ENCODE measurements around the gene PTPRC.

The PTPRC gene

GRCh38 chr1:198601936-198602889, 36.6 kb upstream of the PTPRC start:
- Histone ChIP-seq H4K20me1 (no peaks in the 10 kb centered on the region), H3K4me1 (peaks cover 38 to 58% (median 52%) of the 10 kb centered on the region in 10 experiments), H3K36me3 (no peaks in the 10 kb centered on the region; a peak in 1 of 22 replicates), H3K27ac (no peak overlapping the region), H3K9me3 (replicated peaks in 1 of 11) (peaks cover 6 to 26% (median 18%) of the 10 kb centered on the region in 11 experiments; a peak in 15 of 22 replicates), H3K9ac (no peak overlapping the region), H3K27me3 (no peaks in the 10 kb centered on the region), H3K4me3 (no peak overlapping the region), H3K4me2 (peak overlapping the region in 3 of 11 experiments; percentile 4 to 17 (median 11); a peak in 3 of 22 replicates)
- TF ChIP-seq Cebpa-rat (IDR thresholded peaks at IDR 0.05): no peak

GRCh38 chr1:198604975-198605374, 33.9 kb upstream of the PTPRC start:
- Histone ChIP-seq H3K4me2 (peak overlapping the region in 8 of 11 experiments; percentile 40 to 68 (median 51); a peak in 12 of 22 replicates), H4K20me1 (no peaks in the 10 kb centered on the region), H3K4me3 (no peak overlapping the region), H3K36me3 (no peaks in the 10 kb centered on the region; a peak in 1 of 22 replicates), H3K27me3 (no peaks in the 10 kb centered on the region), H3K9me3 (replicated peaks in 1 of 11) (peaks cover 6 to 23% (median 18%) of the 10 kb centered on the region in 11 experiments; a peak in 15 of 22 replicates), H3K9ac (no peak overlapping the region), H3K4me1 (peaks cover 16 to 32% (median 26%) of the 10 kb centered on the region in 10 experiments), H3K27ac (0 out of 22 replicates have a peak overlapping the region, but pooled peaks of 1 of the 11 experiments have one; percentile 6)
- TF ChIP-seq Cebpa-rat (IDR thresholded peaks at IDR 0.05): no peak

GRCh38 chr1:198605406-198605805, 33.4 kb upstream of the PTPRC start:
- TF ChIP-seq Cebpa-rat (IDR thresholded peaks at IDR 0.05): no peak
- peaks cover 16 to 28% (median 22%) of the 10 kb centered on the region in 10 experiments for H3K4me1 ChIP-seq
- H3K4me3 ChIP-seq: no peak overlapping the region
- no peaks in the 10 kb centered on the region for H3K27me3 ChIP-seq
- H4K20me1 ChIP-seq: no peaks in the 10 kb centered on the region
- no peak overlapping the region for H3K9ac ChIP-seq
- H3K36me3 ChIP-seq: no peaks in the 10 kb centered on the region; a peak in 1 of 22 replicates
- 0 out of 22 replicates have a peak overlapping the region, but pooled peaks of 1 of the 11 experiments have one; percentile 6 for H3K27ac ChIP-seq
- H3K4me2 ChIP-seq: peak overlapping the region in 9 of 11 experiments; percentile 13 to 68 (median 49); a peak in 17 of 22 replicates
- H3K9me3 ChIP-seq (replicated peaks in 1 of 11): peaks cover 6 to 21% (median 14%) of the 10 kb centered on the region in 11 experiments; a peak in 15 of 22 replicates

- H3K4me2 ChIP-seq: peak overlapping the region in 9 of 11 experiments; percentile 13 to 68 (median 49); a peak in 15 of 22 replicates
Observed at GRCh38 chr1:198606020-198606438, 32.8 kb upstream of the PTPRC start.

GRCh38 chr1:198607714-198608113, 31.1 kb upstream of the PTPRC start:
- TF ChIP-seq Cebpa-rat (IDR thresholded peaks at IDR 0.05): no peak
- Histone ChIP-seq H3K4me2 (no peak overlapping the region), H3K9ac (no peak overlapping the region), H3K27me3 (no peaks in the 10 kb centered on the region), H3K4me1 (peaks cover 9 to 19% (median 15%) of the 10 kb centered on the region in 10 experiments; a peak in 19 of 20 replicates), H3K9me3 (replicated peaks in 1 of 11) (no peaks in the 10 kb centered on the region; a peak in 1 of 22 replicates), H4K20me1 (no peaks in the 10 kb centered on the region), H3K36me3 (no peaks in the 10 kb centered on the region), H3K4me3 (no peak overlapping the region), H3K27ac (no peak overlapping the region)

More at GRCh38 chr1:198606020-198606438, 32.8 kb upstream of the PTPRC start:
- H3K27me3 ChIP-seq: no peaks in the 10 kb centered on the region
- no peaks in the 10 kb centered on the region for H3K36me3 ChIP-seq
- TF ChIP-seq Cebpa-rat (IDR thresholded peaks at IDR 0.05): no peak
- H3K4me3 ChIP-seq: no peak overlapping the region
- H3K4me1 ChIP-seq: peaks cover 13 to 28% (median 18%) of the 10 kb centered on the region in 10 experiments; a peak in 19 of 20 replicates
- H3K9ac ChIP-seq: no peak overlapping the region
- H3K9me3 ChIP-seq (replicated peaks in 1 of 11): peaks cover under 1 to 15% (median 8%) of the 10 kb centered on the region in 11 experiments; a peak in 13 of 22 replicates
- no peaks in the 10 kb centered on the region for H4K20me1 ChIP-seq
- H3K27ac ChIP-seq: no peak overlapping the region

- no peak overlapping the region for H3K27ac ChIP-seq
- no peak overlapping the region for H3K4me3 ChIP-seq
- TF ChIP-seq Cebpa-rat (IDR thresholded peaks at IDR 0.05): no peak
- no peak overlapping the region for H3K4me2 ChIP-seq
- H3K9ac ChIP-seq: no peak overlapping the region
- no peaks in the 10 kb centered on the region for H3K27me3 ChIP-seq
- no peaks in the 10 kb centered on the region for H4K20me1 ChIP-seq
- H3K9me3 ChIP-seq (replicated peaks in 1 of 11): no peaks in the 10 kb centered on the region
- H3K4me1 ChIP-seq: peaks cover 5 to 12% (median 9%) of the 10 kb centered on the region in 10 experiments; a peak in 19 of 20 replicates
- H3K36me3 ChIP-seq: no peaks in the 10 kb centered on the region
Observed at GRCh38 chr1:198610362-198610761, 28.5 kb upstream of the PTPRC start.

GRCh38 chr1:198611219-198611618, 27.6 kb upstream of the PTPRC start:
- 0 out of 22 replicates have a peak, but pooled peaks cover 0 to 4% (median 0%) of the 10 kb centered on the region in 11 experiments for H3K9me3 ChIP-seq (replicated peaks in 1 of 11)
- no peak overlapping the region for H3K4me2 ChIP-seq
- peaks cover 0 to 12% (median under 1%) of the 10 kb centered on the region in 10 experiments; a peak in 11 of 20 replicates for H3K4me1 ChIP-seq
- H3K36me3 ChIP-seq: no peaks in the 10 kb centered on the region
- H3K4me3 ChIP-seq: no peak overlapping the region
- H3K9ac ChIP-seq: no peak overlapping the region
- no peaks in the 10 kb centered on the region for H4K20me1 ChIP-seq
- H3K27me3 ChIP-seq: no peaks in the 10 kb centered on the region
- TF ChIP-seq Cebpa-rat (IDR thresholded peaks at IDR 0.05): no peak
- H3K27ac ChIP-seq: no peak overlapping the region

GRCh38 chr1:198612471-198613260, 26.2 kb upstream of the PTPRC start:
- H3K27me3 ChIP-seq: no peaks in the 10 kb centered on the region
- peak overlapping the region in 4 of 11 experiments; percentile 3 to 39 (median 20); a peak in 5 of 22 replicates for H3K4me2 ChIP-seq
- no peak overlapping the region for H3K9ac ChIP-seq
- H3K36me3 ChIP-seq: no peaks in the 10 kb centered on the region
- TF ChIP-seq Cebpa-rat (IDR thresholded peaks at IDR 0.05): no peak
- no peak overlapping the region for H3K4me3 ChIP-seq
- H3K4me1 ChIP-seq: peaks cover 0 to 12% (median 0%) of the 10 kb centered on the region in 10 experiments; a peak in 5 of 20 replicates
- H4K20me1 ChIP-seq: no peaks in the 10 kb centered on the region
- H3K27ac ChIP-seq: peak overlapping the region in 2 of 11 experiments; percentile 5 to 26; a peak in 1 of 22 replicates
- 0 out of 22 replicates have a peak, but pooled peaks cover 0 to 4% (median 0%) of the 10 kb centered on the region in 11 experiments for H3K9me3 ChIP-seq (replicated peaks in 1 of 11)

Data from BLaER1 treated with 17β-estradiol and CSF1 and Interleukin-3, amounts not matched to agents 10 nM and 100 nM (cell line).